PC-9 (cell line): ENCODE data around the gene TMEM254.

Source experiments
- EZH2 ChIP-seq: fragments of 200-600 bp; sonication (generic); IDR thresholded peaks from 2 replicates; pipeline ENCODE4 v1.8.0; 2017; ENCODE audit warnings: antibody characterized with exemption, low read depth
- TF ChIP-seq, protein P1 (sequence below): fragments of 200-600 bp; sonication (generic); conservative IDR thresholded peaks from 2 replicates; pipeline ENCODE4 v1.6.1; 2017; ENCODE audit warnings: mixed run types, antibody characterized with exemption, mild to moderate bottlenecking, moderate library complexity

DNA sequence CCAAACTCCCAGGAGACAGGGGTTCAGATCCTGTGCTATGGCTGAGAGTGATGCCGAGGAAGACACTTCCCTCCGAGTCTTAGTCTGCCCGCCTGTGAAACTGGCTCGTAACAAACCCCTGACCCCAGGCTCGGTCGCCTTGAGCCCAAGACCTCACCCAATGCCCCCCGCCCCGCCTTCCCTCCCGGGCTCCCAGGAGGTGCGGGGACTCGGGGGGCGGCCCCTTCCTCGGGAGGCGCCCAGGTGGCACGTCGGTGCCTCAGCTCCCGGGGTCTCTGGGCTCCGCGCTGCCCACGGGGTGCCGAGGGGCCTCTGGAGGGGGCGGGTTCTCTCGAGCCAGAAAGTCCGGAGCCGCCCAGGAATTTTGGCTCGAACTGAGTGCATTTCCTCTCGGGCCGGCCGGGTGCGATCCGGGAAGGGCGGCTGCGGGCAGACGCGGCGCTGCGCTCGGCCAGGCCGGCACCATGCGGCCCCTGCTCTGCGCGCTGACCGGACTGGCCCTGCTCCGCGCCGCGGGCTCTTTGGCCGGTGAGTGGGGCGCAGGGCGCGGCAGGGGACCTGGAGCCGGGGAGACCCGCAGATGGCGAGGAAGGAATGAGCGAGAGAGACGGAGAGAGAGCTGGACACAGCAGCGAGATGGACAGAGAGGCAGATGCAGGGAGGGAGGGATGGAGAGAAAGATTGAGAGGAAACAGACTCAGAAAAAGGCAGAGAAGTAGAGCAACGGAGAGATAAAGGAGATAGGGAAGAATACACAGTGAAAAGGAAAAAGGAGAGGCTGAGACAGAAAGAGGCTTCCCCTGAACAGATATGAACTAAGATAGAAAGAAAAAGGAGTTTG is 54.1 kb downstream of the TMEM254 start, which contains the start of gene PLAC9:
- TF ChIP-seq, protein P1, sequence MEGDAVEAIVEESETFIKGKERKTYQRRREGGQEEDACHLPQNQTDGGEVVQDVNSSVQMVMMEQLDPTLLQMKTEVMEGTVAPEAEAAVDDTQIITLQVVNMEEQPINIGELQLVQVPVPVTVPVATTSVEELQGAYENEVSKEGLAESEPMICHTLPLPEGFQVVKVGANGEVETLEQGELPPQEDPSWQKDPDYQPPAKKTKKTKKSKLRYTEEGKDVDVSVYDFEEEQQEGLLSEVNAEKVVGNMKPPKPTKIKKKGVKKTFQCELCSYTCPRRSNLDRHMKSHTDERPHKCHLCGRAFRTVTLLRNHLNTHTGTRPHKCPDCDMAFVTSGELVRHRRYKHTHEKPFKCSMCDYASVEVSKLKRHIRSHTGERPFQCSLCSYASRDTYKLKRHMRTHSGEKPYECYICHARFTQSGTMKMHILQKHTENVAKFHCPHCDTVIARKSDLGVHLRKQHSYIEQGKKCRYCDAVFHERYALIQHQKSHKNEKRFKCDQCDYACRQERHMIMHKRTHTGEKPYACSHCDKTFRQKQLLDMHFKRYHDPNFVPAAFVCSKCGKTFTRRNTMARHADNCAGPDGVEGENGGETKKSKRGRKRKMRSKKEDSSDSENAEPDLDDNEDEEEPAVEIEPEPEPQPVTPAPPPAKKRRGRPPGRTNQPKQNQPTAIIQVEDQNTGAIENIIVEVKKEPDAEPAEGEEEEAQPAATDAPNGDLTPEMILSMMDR: no peak
- no peak for TF ChIP-seq EZH2
